Stimulated activated naive CD8-positive, alpha-beta T cell treated with anti-CD3 and anti-CD28 coated beads, Interleukin-15, Interleukin-2, amounts not matched to agents 100 U/mL and 50 U/mL, for 24 hours (primary cell): ENCODE results near the gene SPRN.

Experiments used
- ATAC-seq: fragments of 150-1000 bp; cut with Tn5 transposase; one replicate; pipeline ENCODE4 v1.10.0; 2021
- DNase-seq: peaks from one replicate; pipeline ENCODE4 v3.0.0; 2021

SPRN gene

GRCh38 chr10:133405844-133406527, 18.4 kb downstream of the SPRN start:
- ATAC-seq (peak; percentile 44), DNase-seq (no peak)

GRCh38 chr10:133405272-133405671, 19.2 kb downstream of the SPRN start:
- ATAC-seq (no peak), DNase-seq (no peak)

- ATAC-seq (no peak), DNase-seq (no peak)
These were observed 20.6 kb downstream of the SPRN start for GRCh38 chr10:133403784-133404183.

GRCh38 chr10:133403359-133403758, 21.1 kb downstream of the SPRN start:
- no peak for ATAC-seq

GRCh38 chr10:133401981-133402725, 22.3 kb downstream of the SPRN start:
- ATAC-seq (peak; percentile 6), DNase-seq (no peak)

More at GRCh38 chr10:133403359-133403758, 21.1 kb downstream of the SPRN start:
- no peak for DNase-seq

GRCh38 chr10:133401500-133401899, 22.9 kb downstream of the SPRN start:
- DNase-seq (no peak), ATAC-seq (no peak)

GRCh38 chr10:133400624-133401424, 23.6 kb downstream of the SPRN start:
- no peak for DNase-seq
- ATAC-seq, result peak; percentile 38

GRCh38 chr10:133399123-133399601, 25.3 kb downstream of the SPRN start:
- no peak for DNase-seq
- no peak for ATAC-seq

GRCh38 chr10:133397938-133398337, 26.5 kb downstream of the SPRN start:
- no peak for ATAC-seq
- no peak for DNase-seq

GRCh38 chr10:133396035-133396624, 28.3 kb downstream of the SPRN start:
- ATAC-seq, result no peak
- no peak for DNase-seq

GRCh38 chr10:133394801-133395221, 29.6 kb downstream of the SPRN start:
- DNase-seq, result no peak
- no peak for ATAC-seq

GRCh38 chr10:133394064-133394663, 30.3 kb downstream of the SPRN start, which contains the start of gene MTG1:
Gene MTG1 (plus strand): TSS chr10:133394157. CDS start chr10:133394221, 64 bp downstream.
- peak; percentile 99 for DNase-seq
- peak; percentile 82 for ATAC-seq

GRCh38 chr10:133393401-133394063, 30.9 kb downstream of the SPRN start:
- DNase-seq (no peak), ATAC-seq (no peak)

- ATAC-seq, result peak; percentile 40
- DNase-seq, result peak; percentile 67
These were observed 32.5 kb downstream of the SPRN start for GRCh38 chr10:133391761-133392518.

GRCh38 chr10:133391249-133391635, 33.2 kb downstream of the SPRN start:
- no peak for ATAC-seq
- no peak for DNase-seq

GRCh38 chr10:133390597-133391248, 33.7 kb downstream of the SPRN start:
- peak; percentile 11 for ATAC-seq
- DNase-seq, result no peak

- peak; percentile 21 for ATAC-seq
- peak; percentile 44 for DNase-seq
These were observed 35.2 kb downstream of the SPRN start for GRCh38 chr10:133388973-133389818.

GRCh38 chr10:133388236-133388972, 36.0 kb downstream of the SPRN start:
- DNase-seq, result no peak
- ATAC-seq, result no peak
